Activated CD4-positive, alpha-beta T cell treated with anti-CD3 and anti-CD28 coated beads, Interleukin-10, Interleukin-2, amounts not matched to agents 100 ng/mL and 50 ng/mL, durations not matched to agents 16 hours and 8 hours (primary cell): ENCODE measurements around the gene DENND4A.

Experiments
- DNase-seq: peaks from one replicate; pipeline ENCODE4 v3.0.0-alpha.2; 2020

DENND4A gene

DNA sequence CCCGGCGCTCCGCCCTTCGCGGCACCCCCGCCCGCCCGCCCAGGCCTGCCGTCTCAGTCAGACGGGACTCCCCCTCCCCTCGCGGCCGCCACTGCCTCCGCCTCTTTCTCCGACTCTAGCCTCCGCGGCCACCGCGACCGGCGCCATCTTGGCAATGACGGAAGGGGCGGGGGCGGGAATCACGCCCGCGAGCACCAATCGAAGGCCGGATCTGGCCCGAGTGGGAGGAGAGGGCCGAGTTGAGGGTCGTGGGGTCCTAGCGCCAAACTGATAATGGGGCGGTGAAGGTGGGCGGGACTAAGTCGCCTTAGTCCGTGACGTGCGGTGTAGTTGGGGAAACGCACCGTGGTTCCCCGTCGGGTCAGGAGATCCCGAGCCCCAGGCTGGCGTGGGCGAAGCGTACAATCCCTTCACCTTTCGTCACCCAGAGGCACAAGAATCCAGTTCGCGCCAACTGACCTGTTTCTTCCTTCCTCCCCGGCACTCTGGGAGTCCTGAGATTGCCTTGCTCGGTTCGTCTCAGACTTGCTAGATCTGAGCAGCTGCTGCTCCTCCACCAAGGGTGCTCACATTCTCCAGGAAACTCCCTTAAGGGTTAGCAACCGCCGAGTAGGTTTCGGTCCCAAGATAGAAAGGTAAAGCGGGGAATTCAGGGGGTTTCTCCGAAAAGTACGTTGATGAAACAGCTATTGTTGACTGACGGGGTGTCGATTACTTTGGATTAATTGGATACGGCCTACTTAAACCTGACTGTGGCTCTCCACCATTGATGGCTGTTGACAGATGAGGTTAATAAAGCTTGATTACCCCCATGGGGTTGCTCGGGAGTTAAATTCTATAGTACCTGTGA is at the start of gene DENND4A:
Gene DENND4A, minus strand, starts transcription at position 156 of the 850 bp plus-strand sequence. CDS start 35,843 bp downstream, outside the sequence.
- DNase-seq, result peak; percentile 99

DNA sequence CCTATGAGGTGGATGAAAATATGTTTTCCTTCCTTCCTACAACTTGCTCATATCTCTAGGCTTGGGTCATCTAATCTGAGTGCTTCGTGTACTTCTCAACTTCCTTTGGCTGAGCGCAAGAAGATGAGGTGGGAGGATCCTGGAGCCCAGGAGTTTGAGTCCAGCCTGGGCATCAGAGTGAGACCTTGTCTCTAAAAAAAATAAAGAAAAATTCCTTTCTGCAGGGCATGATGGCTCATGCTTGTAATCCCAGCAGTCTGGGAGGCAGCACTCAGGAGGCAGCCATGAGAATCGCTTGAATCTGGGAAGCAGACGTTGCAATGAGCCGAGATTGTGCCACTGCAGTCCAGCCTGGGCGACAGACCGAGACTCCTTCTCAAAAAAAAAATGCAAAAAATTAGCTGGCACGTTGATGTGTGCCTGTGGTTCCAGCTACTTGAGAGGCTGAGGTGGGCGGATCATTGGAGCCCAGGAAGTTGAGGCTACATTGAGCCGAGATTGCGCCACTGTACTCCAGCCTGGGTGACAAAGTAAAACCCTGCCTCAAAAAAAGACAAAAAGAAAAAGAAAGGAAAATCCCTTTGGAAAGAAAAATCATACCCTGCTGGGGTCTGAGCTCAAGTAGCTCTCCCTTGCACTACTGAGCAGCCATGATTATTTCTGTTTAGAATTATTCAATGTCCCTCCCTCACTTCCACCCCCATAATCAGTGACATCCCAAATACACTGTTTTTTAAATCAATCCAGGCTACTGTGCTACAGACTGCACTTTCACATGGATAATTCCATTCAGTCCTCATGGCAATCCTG is 49.2 kb upstream of the DENND4A start:
- DNase-seq, result no peak

- no peak for DNase-seq
Measured at GRCh38 chr15:65839985-65840384, 47.9 kb upstream of the DENND4A start.

DNA sequence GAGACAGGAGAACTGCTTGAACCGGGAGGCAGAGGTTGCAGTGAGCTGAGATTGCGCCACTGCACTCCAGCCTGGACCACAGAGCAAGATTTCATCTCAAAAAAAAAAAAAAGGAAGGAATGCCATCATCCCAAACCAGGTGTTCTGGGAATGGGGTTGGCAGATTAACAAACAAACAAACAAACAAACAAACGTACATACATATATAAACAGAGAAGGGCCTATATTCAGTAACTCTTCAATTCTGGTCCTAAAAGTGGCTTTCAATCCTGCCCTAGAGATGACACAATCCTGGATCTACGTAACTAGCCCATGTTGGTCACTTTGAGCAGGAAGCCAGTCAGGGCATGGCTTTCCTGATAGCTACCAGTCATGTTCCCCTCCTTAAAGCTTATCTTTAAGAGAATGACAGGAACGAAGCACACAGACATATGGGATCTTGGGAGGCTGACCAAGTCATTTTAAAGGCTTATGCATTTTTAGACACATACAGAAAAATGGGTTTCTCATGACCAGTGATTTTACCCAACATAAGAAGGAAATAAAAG is 47.3 kb upstream of the DENND4A start:
- no peak for DNase-seq

DNA sequence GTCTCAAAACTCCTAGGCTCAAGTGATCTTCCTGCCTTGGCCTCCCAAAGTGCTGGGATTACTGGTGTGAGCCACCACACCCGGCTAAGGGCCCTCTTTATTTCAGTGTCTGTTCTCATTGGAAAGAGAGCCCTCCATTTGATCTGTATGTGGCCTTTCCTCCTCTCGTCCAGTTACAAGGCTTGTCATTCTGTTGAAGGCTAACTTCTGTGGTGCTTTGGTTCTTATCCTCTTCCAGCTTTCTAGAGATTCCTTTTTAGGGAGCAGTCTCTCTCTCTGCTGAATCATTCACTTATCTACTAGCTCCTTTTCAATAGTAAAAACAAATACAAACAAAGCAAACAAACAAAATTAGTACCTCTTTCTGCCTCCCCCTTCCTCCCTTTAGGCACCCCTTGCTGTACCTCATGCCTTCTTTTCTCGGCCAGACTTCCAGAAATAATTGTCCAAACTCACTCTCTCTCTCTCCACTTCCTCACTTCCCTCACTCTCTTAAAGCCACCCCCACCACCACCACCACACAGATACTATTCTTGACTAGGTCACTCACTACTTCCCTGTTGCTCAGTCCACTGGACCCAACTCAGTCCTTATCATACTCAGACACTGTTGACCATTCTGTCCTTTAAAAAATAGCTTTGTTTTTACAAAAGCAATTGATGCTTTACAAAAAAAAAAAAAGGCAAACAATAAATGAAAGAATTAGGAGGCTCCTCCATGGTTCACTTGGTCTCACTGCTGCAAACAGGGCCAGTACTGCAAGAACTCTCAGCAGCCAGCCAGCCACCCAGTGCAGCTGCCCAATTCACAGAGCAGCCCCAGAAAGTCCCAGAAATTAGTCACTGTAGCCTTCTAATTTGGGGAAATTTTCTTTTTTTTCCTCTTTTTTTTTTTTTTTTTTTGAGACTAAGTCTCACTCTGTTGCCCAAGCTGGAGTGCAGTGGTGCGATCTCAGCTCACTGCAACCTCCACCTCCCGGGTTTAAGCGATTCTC is 45.5 kb upstream of the DENND4A start:
- no peak for DNase-seq

DNA sequence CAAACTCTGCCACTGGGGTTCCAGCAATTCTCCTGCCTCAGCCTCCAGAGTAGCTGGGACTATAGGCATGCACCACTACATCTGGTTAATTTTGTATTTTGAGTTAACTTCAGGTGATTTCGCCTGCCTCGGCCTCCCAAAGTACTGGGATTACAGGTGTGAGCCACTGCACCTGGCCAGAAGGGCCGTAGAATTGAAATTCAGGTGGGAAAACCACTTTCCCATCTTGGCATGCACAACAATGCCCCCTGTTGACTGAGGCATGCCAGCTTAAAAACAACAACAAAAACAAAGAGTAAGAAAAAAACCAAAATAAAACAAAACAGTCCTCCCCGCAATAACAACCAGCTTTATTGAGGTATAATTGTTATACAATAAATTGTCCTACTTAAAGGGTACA is 44.6 kb upstream of the DENND4A start:
- no peak for DNase-seq

GRCh38 chr15:65835447-65835846 is 43.4 kb upstream of the DENND4A start:
- no peak for DNase-seq

DNA sequence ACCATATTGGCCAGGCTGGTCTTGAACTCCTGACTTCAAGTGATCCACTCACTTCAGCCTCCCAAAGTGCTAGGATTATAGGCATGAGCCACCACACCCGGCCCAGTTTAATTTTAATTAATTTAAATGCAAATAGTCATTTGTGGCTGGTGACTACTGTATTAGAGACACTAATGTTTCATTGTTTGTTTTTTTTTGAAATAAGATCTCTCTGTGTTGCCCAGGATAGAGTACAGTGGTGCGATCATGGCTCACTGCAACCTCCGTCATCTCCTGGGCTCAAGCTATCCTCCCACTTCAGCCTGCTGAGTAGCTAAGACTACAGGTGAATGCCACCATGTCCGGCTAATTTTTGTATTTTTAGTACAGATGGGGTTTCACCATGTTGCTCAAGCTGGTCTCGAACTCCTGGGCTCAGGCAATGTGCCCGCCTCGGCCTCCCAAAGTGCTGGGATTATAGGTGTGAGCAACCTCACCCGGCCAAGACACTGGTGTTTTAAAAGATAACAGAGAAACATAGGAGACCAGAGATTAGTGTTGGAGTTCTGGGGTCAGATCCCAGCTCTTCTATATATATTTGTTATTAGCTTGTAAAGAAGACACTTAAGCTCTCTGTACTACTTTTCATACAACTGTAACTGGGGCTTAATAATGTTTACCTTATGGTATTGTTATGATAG is 42.6 kb upstream of the DENND4A start:
- DNase-seq, result no peak

DNA sequence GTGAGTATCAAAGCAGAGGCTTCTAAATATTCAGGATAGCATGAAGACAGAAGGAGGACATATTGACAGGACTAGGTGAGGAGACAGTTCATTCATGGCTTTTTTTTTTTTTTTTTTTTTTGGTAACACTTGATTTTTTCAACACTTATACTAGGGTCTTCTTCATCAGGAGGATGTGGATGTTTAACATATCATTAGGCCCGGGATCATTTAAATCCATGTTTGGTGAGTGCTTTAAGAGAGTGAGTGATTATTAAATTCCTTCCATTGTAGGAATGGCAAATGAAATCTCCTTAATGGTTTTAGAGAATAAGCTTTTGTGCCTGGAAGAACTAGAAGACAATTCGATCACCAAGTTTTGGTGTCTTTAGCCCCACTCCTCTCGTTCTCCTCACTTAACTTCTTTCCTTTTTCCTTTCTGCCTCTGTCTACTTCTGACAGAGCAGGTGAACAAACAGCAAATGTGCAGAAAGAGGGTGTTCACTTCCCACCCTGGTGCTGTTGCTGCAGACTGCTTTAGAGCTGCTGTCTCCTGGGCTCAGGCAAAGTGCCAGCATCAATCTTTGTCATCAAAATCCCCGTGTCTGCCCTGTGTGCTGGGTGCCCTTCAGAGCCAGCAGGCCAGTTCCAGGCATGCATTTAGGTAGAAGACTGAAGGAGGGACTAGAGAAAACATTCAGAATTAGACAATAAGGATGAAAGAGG is 41.6 kb upstream of the DENND4A start:
- DNase-seq, result peak; percentile 57

DNA sequence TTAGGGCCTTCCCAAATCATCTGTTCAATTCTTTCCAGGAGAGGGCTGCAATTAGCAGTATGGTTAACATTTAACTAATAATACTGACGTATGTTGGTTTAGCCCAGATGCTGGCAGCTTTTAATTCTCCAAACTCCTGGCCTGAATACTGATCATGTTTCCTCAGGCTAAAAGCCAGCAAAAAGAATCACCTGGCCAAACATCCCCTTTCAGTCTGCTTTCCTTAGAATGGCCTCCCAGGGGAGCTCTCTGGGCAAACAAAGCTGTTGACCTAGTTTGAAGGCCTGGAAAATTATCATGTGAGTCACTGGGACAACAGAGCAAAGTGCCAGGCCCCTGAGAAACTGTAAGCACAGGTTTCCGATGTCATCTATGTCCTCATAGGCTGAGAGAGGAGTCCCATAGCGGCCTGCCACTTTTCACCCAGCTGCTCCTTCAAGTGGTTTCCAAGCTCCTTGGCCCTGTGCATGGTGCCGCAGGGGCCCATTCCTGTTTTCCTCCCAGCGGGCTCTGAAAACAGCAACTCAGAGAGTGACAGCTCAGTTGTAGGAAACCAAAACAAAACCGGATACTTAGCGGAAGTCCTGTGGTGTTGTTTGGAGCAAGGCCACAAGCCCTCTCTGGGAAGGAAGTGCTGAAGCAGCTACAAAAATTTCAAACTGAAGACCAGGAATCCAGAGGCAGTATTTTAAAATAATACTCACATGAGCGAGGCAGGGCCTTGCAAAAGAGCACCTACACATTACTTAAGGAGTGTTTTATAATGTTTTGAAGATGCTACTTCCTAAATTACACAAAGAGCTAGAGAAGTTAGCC is 40.7 kb upstream of the DENND4A start:
- peak; percentile 81 for DNase-seq

DNA sequence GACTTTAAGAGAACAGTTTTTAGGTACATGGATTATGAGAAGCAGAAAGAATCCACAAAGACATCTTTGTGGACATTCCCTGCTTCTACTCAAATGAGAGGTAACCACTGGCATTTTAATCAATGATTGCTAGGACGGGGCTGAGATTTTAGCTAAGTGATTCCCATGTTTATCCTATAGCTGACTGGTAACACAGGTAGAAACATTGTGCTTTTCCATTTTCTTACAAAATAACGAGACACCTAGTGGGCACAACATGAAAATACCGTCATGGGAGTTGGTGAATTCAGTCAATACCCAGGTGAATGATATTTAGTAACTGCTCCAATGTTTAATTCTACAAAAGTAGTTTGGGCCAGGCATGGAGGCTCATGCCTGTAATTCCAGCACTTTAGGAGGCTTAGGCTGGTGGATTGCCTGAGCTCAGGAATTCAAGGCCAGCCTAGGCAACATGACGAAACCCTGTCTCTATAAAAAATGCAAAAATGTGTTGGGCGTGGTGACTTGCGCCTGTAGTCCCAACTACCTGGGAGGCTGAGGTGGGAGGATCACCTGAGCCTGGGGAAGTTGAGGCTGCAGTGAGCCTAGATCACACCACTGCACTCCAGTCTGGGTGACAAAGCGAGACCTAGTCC is 37.2 kb upstream of the DENND4A start:
- peak; percentile 59 for DNase-seq

GRCh38 chr15:65828585-65828984 is 36.5 kb upstream of the DENND4A start:
- DNase-seq, result peak; percentile 62

GRCh38 chr15:65827065-65827464 is 35.0 kb upstream of the DENND4A start:
- no peak for DNase-seq

GRCh38 chr15:65824941-65825544 is 33.0 kb upstream of the DENND4A start:
- DNase-seq, result no peak

- peak; percentile 33 for DNase-seq
Measured at GRCh38 chr15:65824031-65824743, 32.1 kb upstream of the DENND4A start.

DNA sequence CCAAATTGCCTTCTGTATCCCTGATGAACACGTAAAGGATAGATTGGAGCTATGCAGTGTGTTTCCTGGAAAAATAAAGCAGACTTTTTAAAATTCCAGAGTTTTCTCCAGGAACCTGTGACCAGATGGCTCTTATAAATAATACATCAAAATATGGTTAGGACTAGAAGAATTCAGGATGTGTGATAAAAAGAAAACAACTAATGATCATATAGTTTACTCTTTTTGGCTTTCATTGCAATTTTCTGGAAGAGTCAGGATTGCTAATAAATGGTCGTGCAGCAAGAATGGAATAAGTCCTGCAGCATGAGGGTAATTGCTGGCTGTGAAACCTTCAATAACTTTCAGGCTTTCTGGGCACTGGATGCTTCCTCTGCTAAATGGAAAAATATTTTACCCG is 30.2 kb upstream of the DENND4A start:
- DNase-seq, result no peak

- DNase-seq, result no peak
Measured at GRCh38 chr15:65821070-65821469, 29.0 kb upstream of the DENND4A start.

GRCh38 chr15:65819563-65819960 is 27.5 kb upstream of the DENND4A start:
- DNase-seq, result no peak
